Activated CD4-positive, alpha-beta T cell treated with anti-CD3 and anti-CD28 coated beads, Interleukin-2, amount 10 ng/mL, durations not matched to agents 7 days and 5 days (primary cell): Measurements from ENCODE around the gene ASCC1. TPM values are rescaled to one million over a fixed set of nuclear protein-coding genes. Genes with fewer than 3 reads are reported as not detected.
"Not testable (repeated sequence)": the region's sequence is repeated elsewhere in the genome, so short reads cannot be mapped to it uniquely, and the experiment has no call there.

Experiments used
- CTCF ChIA-PET: fragments of 350-600 bp; sonication (Branson Sonifier 250); formaldehyde crosslinking; loops from one replicate; lab custom pipeline; 2021; ENCODE audit warnings: antibody characterized with exemption; lab: Charles Lee
- POLR2A ChIA-PET: fragments of 350-600 bp; sonication (Branson Sonifier 250); formaldehyde crosslinking; loops from one replicate; lab custom pipeline; 2021; ENCODE audit warnings: antibody characterized with exemption; lab: Charles Lee
- DNase-seq: peaks from one replicate; pipeline ENCODE4 v3.0.0-alpha.2; 2020
- H3K27ac Mint-ChIP-seq: one replicate; pipeline ENCODE4 v1.8.0; 2021; ENCODE audit warnings: mild to moderate bottlenecking, moderate library complexity, mixed read lengths
- H3K27me3 Mint-ChIP-seq: one replicate; pipeline ENCODE4 v1.8.0; 2021; ENCODE audit warnings: mixed read lengths
- H3K36me3 Mint-ChIP-seq: one replicate; pipeline ENCODE4 v1.8.0; 2021; ENCODE audit warnings: low read depth, mixed read lengths
- H3K4me1 Mint-ChIP-seq: one replicate; pipeline ENCODE4 v1.8.0; 2021; ENCODE audit warnings: mixed read lengths
- H3K4me3 Mint-ChIP-seq: one replicate; pipeline ENCODE4 v1.8.0; 2021; ENCODE audit warnings: mild to moderate bottlenecking, moderate library complexity, mixed read lengths
- H3K9me3 Mint-ChIP-seq: one replicate; pipeline ENCODE4 v1.8.0; 2021; ENCODE audit warnings: mixed read lengths
- total RNA-seq, 2 experiments: library from RNA; stranded (reverse); gene quantifications; one replicate each; pipeline ENCODE4 v1.2.3, GENCODE V29; 2021

ASCC1 gene
- total RNA-seq, 2 experiments from 2014 or later, result 24.8 to 35.6 TPM

- H3K27me3 Mint-ChIP-seq, POLR2A ChIA-PET, H3K9me3 Mint-ChIP-seq: not testable (repeated sequence)
- Mint-ChIP-seq H3K36me3 (peaks cover 43% of the 10 kb centered on the region), H3K4me1 (peaks cover 33% of the 10 kb centered on the region), H3K4me3 (peak overlapping the region; percentile 5), H3K27ac (peak overlapping the region; percentile 93)
- CTCF ChIA-PET, result interaction anchor here (0.6 kb wide), 2 partner anchors 49 to 84 kb away, joined by 3 read pairs; no protein-coding TSS in a partner anchor
- peak; percentile 44 for DNase-seq
Measured at GRCh38 chr10:72208526-72208925, 7.5 kb downstream of the ASCC1 start.

GRCh38 chr10:72206511-72207229 lies 9.4 kb downstream of the ASCC1 start:
- H3K4me3 Mint-ChIP-seq, result no peak overlapping the region
- CTCF ChIA-PET, result no interaction called here
- POLR2A ChIA-PET, result no interaction called here
- peak overlapping the region; percentile 62 for H3K27ac Mint-ChIP-seq
- DNase-seq, result no peak
- peaks cover 24% of the 10 kb centered on the region for H3K4me1 Mint-ChIP-seq
- peaks cover 44% of the 10 kb centered on the region for H3K36me3 Mint-ChIP-seq
- H3K27me3 Mint-ChIP-seq, result no peaks in the 10 kb centered on the region
- H3K9me3 Mint-ChIP-seq, result no peaks in the 10 kb centered on the region

GRCh38 chr10:72204724-72205123 lies 11.4 kb downstream of the ASCC1 start:
- H3K27me3 Mint-ChIP-seq, result no peaks in the 10 kb centered on the region
- peaks cover 14% of the 10 kb centered on the region for H3K4me1 Mint-ChIP-seq
- no peak overlapping the region for H3K4me3 Mint-ChIP-seq
- ChIA-PET POLR2A (no interaction called here), CTCF (interaction anchor here (0.5 to 1.6 kb wide), 3 partner anchors 22 to 136 kb away, joined by 3 to 4 read pairs (median 3); no protein-coding TSS in a partner anchor)
- no peaks in the 10 kb centered on the region for H3K9me3 Mint-ChIP-seq
- DNase-seq, result no peak
- peaks cover 37% of the 10 kb centered on the region for H3K36me3 Mint-ChIP-seq
- no peak overlapping the region for H3K27ac Mint-ChIP-seq

- ChIA-PET CTCF (interaction anchor here (0.5 to 1.6 kb wide), 4 partner anchors 18 to 135 kb away, joined by 3 to 4 read pairs (median 3); no protein-coding TSS in a partner anchor), POLR2A (no interaction called here)
- DNase-seq, result no peak
- no peaks in the 10 kb centered on the region for H3K27me3 Mint-ChIP-seq
- H3K36me3 Mint-ChIP-seq, result peaks cover 38% of the 10 kb centered on the region
- H3K9me3 Mint-ChIP-seq, result no peaks in the 10 kb centered on the region
- no peak overlapping the region for H3K4me3 Mint-ChIP-seq
- H3K4me1 Mint-ChIP-seq, result peaks cover 14% of the 10 kb centered on the region
- no peak overlapping the region for H3K27ac Mint-ChIP-seq
Measured at GRCh38 chr10:72204296-72204695, 11.8 kb downstream of the ASCC1 start.

GRCh38 chr10:72201293-72201692 lies 14.8 kb downstream of the ASCC1 start:
- peaks cover 22% of the 10 kb centered on the region for H3K36me3 Mint-ChIP-seq
- DNase-seq, result no peak

GRCh38 chr10:72200883-72201282 lies 15.2 kb downstream of the ASCC1 start:
- H3K4me1 Mint-ChIP-seq, result peaks cover 3% of the 10 kb centered on the region
- CTCF ChIA-PET, result interaction anchor here (0.6 to 1.7 kb wide), 4 partner anchors 12 to 111 kb away, joined by 3 to 4 read pairs (median 3); no protein-coding TSS in a partner anchor
- H3K36me3 Mint-ChIP-seq, result peaks cover 23% of the 10 kb centered on the region
- no peak for DNase-seq
- no peak overlapping the region for H3K27ac Mint-ChIP-seq
- no peak overlapping the region for H3K4me3 Mint-ChIP-seq
- H3K27me3 Mint-ChIP-seq, result no peaks in the 10 kb centered on the region
- no peaks in the 10 kb centered on the region for H3K9me3 Mint-ChIP-seq
- POLR2A ChIA-PET, result no interaction called here

More at GRCh38 chr10:72201293-72201692, 14.8 kb downstream of the ASCC1 start:
- Mint-ChIP-seq H3K4me3 (no peak overlapping the region), H3K9me3 (no peaks in the 10 kb centered on the region), H3K4me1 (peaks cover 3% of the 10 kb centered on the region), H3K27ac (no peak overlapping the region), H3K27me3 (no peaks in the 10 kb centered on the region)
- CTCF ChIA-PET, result interaction anchor here (1.5 to 1.7 kb wide), 2 partner anchors 11 to 112 kb away, joined by 3 to 4 read pairs; no protein-coding TSS in a partner anchor
- POLR2A ChIA-PET, result no interaction called here

GRCh38 chr10:72194949-72195348 lies 21.1 kb downstream of the ASCC1 start:
- Mint-ChIP-seq H3K4me1 (peaks cover 3% of the 10 kb centered on the region), H3K36me3 (peaks cover 18% of the 10 kb centered on the region), H3K4me3 (no peak overlapping the region), H3K27ac (no peak overlapping the region), H3K9me3 (no peaks in the 10 kb centered on the region), H3K27me3 (no peaks in the 10 kb centered on the region)
- no peak for DNase-seq
- ChIA-PET CTCF (no interaction called here), POLR2A (no interaction called here)

- H3K9me3 Mint-ChIP-seq, result peaks cover 10% of the 10 kb centered on the region
- H3K4me1 Mint-ChIP-seq, result peaks cover 4% of the 10 kb centered on the region
- peaks cover 34% of the 10 kb centered on the region for H3K36me3 Mint-ChIP-seq
- H3K4me3 Mint-ChIP-seq, result no peak overlapping the region
- ChIA-PET CTCF (interaction anchor here (0.6 kb wide), 1 partner anchor 9 kb away, joined by 3 read pairs; no protein-coding TSS in a partner anchor), POLR2A (interaction anchor here (0.6 to 0.7 kb wide), 2 partner anchors 29 to 39 kb away, joined by 3 to 4 read pairs; partner anchors contain the start of genes ANAPC16 and ASCC1)
- H3K27ac Mint-ChIP-seq, result no peak overlapping the region
- H3K27me3 Mint-ChIP-seq, result no peaks in the 10 kb centered on the region
- DNase-seq, result no peak
Measured at GRCh38 chr10:72186982-72187330, 29.1 kb downstream of the ASCC1 start.

GRCh38 chr10:72186258-72186981 lies 29.7 kb downstream of the ASCC1 start:
- Mint-ChIP-seq H3K4me1 (peaks cover 4% of the 10 kb centered on the region), H3K4me3 (no peak overlapping the region), H3K9me3 (peaks cover 10% of the 10 kb centered on the region), H3K27ac (no peak overlapping the region), H3K36me3 (peaks cover 35% of the 10 kb centered on the region), H3K27me3 (no peaks in the 10 kb centered on the region)
- ChIA-PET CTCF (interaction anchor here (0.6 kb wide), 1 partner anchor 9 kb away, joined by 3 read pairs; no protein-coding TSS in a partner anchor), POLR2A (interaction anchor here (0.6 to 0.7 kb wide), 2 partner anchors 29 to 40 kb away, joined by 3 to 4 read pairs; partner anchors contain the start of genes ANAPC16 and ASCC1)
- no peak for DNase-seq

- ChIA-PET POLR2A (no interaction called here), CTCF (interaction anchor here (0.6 to 0.9 kb wide), 2 partner anchors 126 to 136 kb away, joined by 3 read pairs; no protein-coding TSS in a partner anchor)
- peaks cover 10% of the 10 kb centered on the region for H3K9me3 Mint-ChIP-seq
- H3K4me1 Mint-ChIP-seq, result peaks cover 4% of the 10 kb centered on the region
- no peak for DNase-seq
- no peaks in the 10 kb centered on the region for H3K27me3 Mint-ChIP-seq
- no peak overlapping the region for H3K4me3 Mint-ChIP-seq
- H3K36me3 Mint-ChIP-seq, result peaks cover 41% of the 10 kb centered on the region
- H3K27ac Mint-ChIP-seq, result no peak overlapping the region
Measured at GRCh38 chr10:72184156-72184555, 31.9 kb downstream of the ASCC1 start.

- H3K27me3 Mint-ChIP-seq, result no peaks in the 10 kb centered on the region
- ChIA-PET POLR2A (no interaction called here), CTCF (interaction anchor here (0.5 to 1.1 kb wide), 3 partner anchors 9 to 160 kb away, joined by 3 to 4 read pairs (median 3); no protein-coding TSS in a partner anchor)
- peaks cover 7% of the 10 kb centered on the region for H3K4me1 Mint-ChIP-seq
- H3K27ac Mint-ChIP-seq, result no peak overlapping the region
- no peaks in the 10 kb centered on the region for H3K9me3 Mint-ChIP-seq
- H3K4me3 Mint-ChIP-seq, result no peak overlapping the region
- H3K36me3 Mint-ChIP-seq, result peaks cover 25% of the 10 kb centered on the region
- no peak for DNase-seq
Measured at GRCh38 chr10:72177454-72177853, 38.6 kb downstream of the ASCC1 start.

GRCh38 chr10:72176701-72177100 lies 39.4 kb downstream of the ASCC1 start:
- Mint-ChIP-seq H3K27me3 (no peaks in the 10 kb centered on the region), H3K36me3 (peaks cover 17% of the 10 kb centered on the region), H3K27ac (no peak overlapping the region), H3K4me3 (no peak overlapping the region), H3K9me3 (no peaks in the 10 kb centered on the region), H3K4me1 (peaks cover 7% of the 10 kb centered on the region)
- ChIA-PET CTCF (interaction anchor here (1.1 kb wide), 1 partner anchor 161 kb away, joined by 3 read pairs; no protein-coding TSS in a partner anchor), POLR2A (no interaction called here)
- no peak for DNase-seq
